HFFc6 (cell line): Measurements from ENCODE around the gene MED15. TPM values are rescaled to one million over a fixed set of nuclear protein-coding genes. Genes with fewer than 3 reads are reported as not detected.
A peak's percentile ranks its signal among the peaks of the same experiment; 100 is the strongest.

Experiments used
- DNase-seq: peaks from one replicate; pipeline ENCODE4 v3.0.0-alpha.2; 2018
- H3K27ac Mint-ChIP-seq: 2 replicates; pipeline ENCODE4 v1.8.0; 2020; ENCODE audit warnings: mild to moderate bottlenecking, mixed read lengths
- H3K27me3 Mint-ChIP-seq: 2 replicates; pipeline ENCODE4 v1.8.0; 2021; ENCODE audit warnings: mild to moderate bottlenecking, moderate library complexity, mixed read lengths; ENCODE audit not compliant: insufficient read depth
- H3K36me3 Mint-ChIP-seq: 2 replicates; pipeline ENCODE4 v1.8.0; 2021; ENCODE audit warnings: low read depth, mixed read lengths
- H3K4me1 Mint-ChIP-seq: 2 replicates; pipeline ENCODE4 v1.8.0; 2020; ENCODE audit warnings: low read depth, mixed read lengths
- H3K4me3 Mint-ChIP-seq: 2 replicates; pipeline ENCODE4 v1.8.0; 2020; ENCODE audit warnings: mild to moderate bottlenecking, moderate library complexity, mixed read lengths
- H3K9me3 Mint-ChIP-seq: 2 replicates; pipeline ENCODE4 v1.8.0; 2020; ENCODE audit warnings: mild to moderate bottlenecking, mixed read lengths
- CTCF ChIP-seq: fragments of 200-600 bp; sonication (generic); IDR thresholded peaks from 2 replicates; pipeline ENCODE4 v1.5.0; 2021; ENCODE audit warnings: antibody characterized with exemption, mild to moderate bottlenecking
- total RNA-seq, 6 experiments: library from RNA; stranded (reverse); fragmentation: NEBNext Ultra II Directional; extraction: Animal tissue kit (Norgen Biotek cat#: 25700); gene quantifications; 2 replicates in 1 of 6; 3 replicates in 5 of 6; pipeline ENCODE4 v1.2.3, GENCODE V29; 2021

MED15 gene
- total RNA-seq, 6 experiments from 2014 or later: 128 to 148 (median 136) TPM

- Mint-ChIP-seq H3K4me1 (peaks cover 46% of the 10 kb centered on the region), H3K27ac (no peak overlapping the region), H3K4me3 (no peak overlapping the region), H3K27me3 (peaks cover 2% of the 10 kb centered on the region), H3K36me3 (peaks cover 62% of the 10 kb centered on the region), H3K9me3 (no peaks in the 10 kb centered on the region)
- no peak for TF ChIP-seq CTCF
- no peak for DNase-seq
Measured at GRCh38 chr22:20562607-20563465, 55.4 kb downstream of the MED15 start.

- Mint-ChIP-seq H3K27me3 (peaks cover 4% of the 10 kb centered on the region), H3K27ac (peak overlapping the region; percentile 14; the same call in 1 of the 2 replicates)
Measured at GRCh38 chr22:20563466-20563906, 56.1 kb downstream of the MED15 start.

GRCh38 chr22:20563941-20564371, 56.5 kb downstream of the MED15 start:
- Mint-ChIP-seq H3K9me3 (no peaks in the 10 kb centered on the region), H3K4me3 (no peak overlapping the region), H3K4me1 (peaks cover 52% of the 10 kb centered on the region), H3K27me3 (peaks cover 8% of the 10 kb centered on the region), H3K27ac (peak overlapping the region; percentile 77), H3K36me3 (peaks cover 64% of the 10 kb centered on the region)
- no peak for TF ChIP-seq CTCF
- no peak for DNase-seq

More at GRCh38 chr22:20563466-20563906, 56.1 kb downstream of the MED15 start:
- Mint-ChIP-seq H3K9me3 (no peaks in the 10 kb centered on the region), H3K4me1 (peaks cover 50% of the 10 kb centered on the region), H3K4me3 (no peak overlapping the region), H3K36me3 (peaks cover 64% of the 10 kb centered on the region)
- no peak for DNase-seq
- no peak for TF ChIP-seq CTCF

GRCh38 chr22:20565079-20565734, 57.8 kb downstream of the MED15 start:
- Mint-ChIP-seq H3K27ac (peak overlapping the region; percentile 98), H3K4me1 (peaks cover 64% of the 10 kb centered on the region), H3K9me3 (no peaks in the 10 kb centered on the region), H3K27me3 (peaks cover 13% of the 10 kb centered on the region), H3K36me3 (peaks cover 55% of the 10 kb centered on the region), H3K4me3 (peak overlapping the region; percentile 39; the same call in 1 of the 2 replicates)
- DNase-seq: peak; percentile 24
- TF ChIP-seq CTCF: no peak

GRCh38 chr22:20565761-20566160, 58.4 kb downstream of the MED15 start:
- Mint-ChIP-seq H3K4me1 (peaks cover 70% of the 10 kb centered on the region), H3K36me3 (peaks cover 55% of the 10 kb centered on the region), H3K9me3 (no peaks in the 10 kb centered on the region), H3K4me3 (0 out of 2 replicates have a peak overlapping the region, but pooled peaks have one; percentile 83), H3K27ac (peak overlapping the region; percentile 98), H3K27me3 (peaks cover 13% of the 10 kb centered on the region)
- DNase-seq: no peak
- no peak for TF ChIP-seq CTCF
